HG03066 (cell line): ENCODE measurements around the gene NUAK2.
"Not testable (repeated sequence)": the region's sequence is repeated elsewhere in the genome, so short reads cannot be mapped to it uniquely, and the experiment has no call there.

ENCODE experiments used
- ATAC-seq: cut with Tn5 transposase; IDR thresholded peaks from one replicate; pipeline ENCODE4 v1.9.1; 2021; ENCODE audit warnings: low read depth; ENCODE audit not compliant: unreplicated experiment

NUAK2 gene

GRCh38 chr1:205301205-205301821 is 20.2 kb downstream of the NUAK2 start:
- no peak for ATAC-seq

GRCh38 chr1:205300149-205300548 is 21.4 kb downstream of the NUAK2 start:
- no peak for ATAC-seq

- ATAC-seq = no peak
Measured at GRCh38 chr1:205298191-205298994, 23.2 kb downstream of the NUAK2 start.

- ATAC-seq = not testable (repeated sequence)
Measured at GRCh38 chr1:205297546-205298177, 23.9 kb downstream of the NUAK2 start.

- no peak for ATAC-seq
Measured at GRCh38 chr1:205296154-205296553, 25.4 kb downstream of the NUAK2 start.

GRCh38 chr1:205294934-205295333 is 26.6 kb downstream of the NUAK2 start:
- no peak for ATAC-seq

- no peak for ATAC-seq
Measured at GRCh38 chr1:205294175-205294917, 27.2 kb downstream of the NUAK2 start.

GRCh38 chr1:205293350-205294074 is 28.0 kb downstream of the NUAK2 start:
- no peak for ATAC-seq

GRCh38 chr1:205291596-205291995 is 29.9 kb downstream of the NUAK2 start:
- ATAC-seq = no peak

GRCh38 chr1:205287767-205288559 is 33.6 kb downstream of the NUAK2 start:
- peak; percentile 74 for ATAC-seq

GRCh38 chr1:205287076-205287475 is 34.5 kb downstream of the NUAK2 start:
- no peak for ATAC-seq

- no peak for ATAC-seq
Measured at GRCh38 chr1:205286335-205286950, 35.1 kb downstream of the NUAK2 start.

- no peak for ATAC-seq
Measured at GRCh38 chr1:205285381-205286101, 36.0 kb downstream of the NUAK2 start.

- ATAC-seq = no peak
Measured at GRCh38 chr1:205284420-205285144, 37.0 kb downstream of the NUAK2 start.

- ATAC-seq = no peak
Measured at GRCh38 chr1:205283270-205284147, 38.0 kb downstream of the NUAK2 start.

GRCh38 chr1:205280666-205281395 is 40.7 kb downstream of the NUAK2 start:
- ATAC-seq = not testable (repeated sequence)
